Hematopoietic multipotent progenitor cell treated with erythropoietin and hydrocortisone succinate and interleukin-3 and kit ligand, for 17 days (in vitro differentiated cells): Measurements from ENCODE around the gene WDFY4.

Source experiments
- DNase-seq: peaks from one replicate; pipeline ENCODE4 v3.0.0-alpha.2; 2015; ENCODE audit warnings: low spot score

The WDFY4 gene

DNA sequence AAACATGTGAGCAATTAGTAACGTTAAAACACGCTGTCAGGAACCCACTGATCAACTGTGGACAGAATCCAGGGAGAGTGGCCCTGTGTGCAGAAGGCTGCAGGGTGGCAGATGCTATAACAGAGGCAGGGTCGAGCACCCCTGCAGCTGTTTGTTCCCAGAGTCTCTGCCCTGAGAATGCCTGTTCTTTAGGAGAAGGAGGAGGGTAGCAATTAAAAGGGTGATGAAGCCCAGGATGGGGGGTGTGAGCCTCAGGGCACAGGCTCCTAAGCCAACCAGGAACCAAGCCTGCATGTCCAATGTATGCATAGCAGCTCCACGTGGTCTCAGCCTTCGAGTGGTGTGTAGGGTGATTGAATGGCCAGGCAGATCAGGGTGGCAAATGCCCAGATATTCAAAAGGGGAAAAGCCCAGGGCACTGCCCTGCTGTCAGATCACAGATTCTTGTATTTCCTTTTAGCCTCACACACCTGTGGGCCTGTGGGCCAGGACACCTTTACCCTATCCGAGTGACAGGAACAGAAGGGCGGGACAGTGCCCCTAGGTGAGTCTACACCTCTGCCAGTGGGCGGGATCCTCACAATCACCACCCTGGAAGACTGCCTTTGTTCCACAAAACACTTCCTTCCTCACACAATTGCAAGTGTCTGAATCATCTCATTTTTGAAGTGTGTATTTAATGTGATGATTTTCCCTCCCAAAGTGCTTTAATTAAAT, 7.3 kb downstream of the WDFY4 start:
- no peak for DNase-seq

DNA sequence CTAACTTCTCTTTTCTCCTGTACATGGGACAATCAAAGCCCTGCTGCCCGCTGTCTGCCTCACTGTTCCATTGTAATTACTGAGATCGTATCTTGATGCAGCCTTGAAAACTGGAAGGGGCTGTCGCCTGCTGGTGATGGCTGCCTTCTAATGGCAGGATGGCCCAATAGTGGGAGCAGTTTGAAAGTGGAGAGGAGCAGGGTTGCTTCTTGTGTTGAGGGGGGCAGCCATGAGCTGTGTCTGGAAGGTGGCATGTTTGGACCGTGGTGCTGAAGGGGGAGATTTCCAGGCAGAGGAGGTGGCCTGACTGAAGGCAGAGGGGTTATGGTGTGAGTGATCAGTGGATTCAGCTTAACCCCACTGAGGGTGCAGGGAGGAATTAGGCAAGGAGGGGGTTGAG, 8.1 kb downstream of the WDFY4 start:
- no peak for DNase-seq

DNA sequence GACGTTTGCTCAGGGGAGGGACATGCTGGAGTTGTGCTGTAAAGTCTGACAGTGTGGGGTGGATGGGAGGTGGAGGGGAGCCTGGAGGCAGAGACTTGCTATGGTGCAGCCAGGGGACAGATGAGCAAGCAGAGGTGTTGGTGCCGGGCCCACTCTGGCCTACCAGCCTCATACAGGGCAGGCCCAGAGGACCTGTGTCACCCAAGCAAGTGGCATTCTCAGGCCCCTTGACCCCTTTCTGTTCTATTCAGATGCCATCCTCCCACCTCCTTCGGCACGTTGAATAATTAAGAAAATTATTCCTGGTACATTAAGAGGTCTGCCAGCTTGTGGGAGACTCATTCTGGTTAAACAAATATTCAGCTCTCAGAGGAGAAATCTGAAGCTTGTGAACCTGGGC, 8.5 kb downstream of the WDFY4 start:
- no peak for DNase-seq

DNA sequence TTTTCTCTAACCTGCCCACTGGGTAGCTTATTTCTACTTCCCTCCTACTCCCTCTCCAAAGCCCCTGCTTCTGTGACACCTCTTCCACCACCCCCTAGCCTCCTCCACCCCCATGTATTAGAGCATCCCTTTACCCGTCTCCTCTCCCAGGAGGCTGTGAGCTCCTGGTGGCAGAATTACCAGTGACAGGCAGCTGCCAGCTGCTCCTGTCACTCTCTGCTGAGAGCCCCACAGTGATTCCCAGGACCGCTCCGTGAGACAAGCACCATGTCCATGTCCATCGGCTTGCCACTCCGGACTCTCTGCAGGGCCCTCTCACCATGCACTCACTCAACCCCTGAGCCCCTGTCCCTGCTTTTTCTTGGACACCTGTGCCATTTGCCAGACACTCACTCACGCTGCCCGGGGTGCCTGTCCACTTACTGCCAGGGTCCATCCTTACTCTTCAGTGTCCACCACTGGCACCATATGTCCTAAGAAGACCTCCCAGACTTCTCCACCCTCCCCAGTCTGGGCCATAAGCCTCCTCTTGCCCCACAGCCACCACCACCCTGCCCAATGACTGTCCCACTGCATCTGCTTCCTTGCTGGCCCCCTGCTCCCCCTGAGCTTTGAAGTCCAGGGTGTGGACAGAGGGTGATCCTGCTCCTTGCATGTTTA, 9.8 kb downstream of the WDFY4 start:
- DNase-seq = no peak

DNA sequence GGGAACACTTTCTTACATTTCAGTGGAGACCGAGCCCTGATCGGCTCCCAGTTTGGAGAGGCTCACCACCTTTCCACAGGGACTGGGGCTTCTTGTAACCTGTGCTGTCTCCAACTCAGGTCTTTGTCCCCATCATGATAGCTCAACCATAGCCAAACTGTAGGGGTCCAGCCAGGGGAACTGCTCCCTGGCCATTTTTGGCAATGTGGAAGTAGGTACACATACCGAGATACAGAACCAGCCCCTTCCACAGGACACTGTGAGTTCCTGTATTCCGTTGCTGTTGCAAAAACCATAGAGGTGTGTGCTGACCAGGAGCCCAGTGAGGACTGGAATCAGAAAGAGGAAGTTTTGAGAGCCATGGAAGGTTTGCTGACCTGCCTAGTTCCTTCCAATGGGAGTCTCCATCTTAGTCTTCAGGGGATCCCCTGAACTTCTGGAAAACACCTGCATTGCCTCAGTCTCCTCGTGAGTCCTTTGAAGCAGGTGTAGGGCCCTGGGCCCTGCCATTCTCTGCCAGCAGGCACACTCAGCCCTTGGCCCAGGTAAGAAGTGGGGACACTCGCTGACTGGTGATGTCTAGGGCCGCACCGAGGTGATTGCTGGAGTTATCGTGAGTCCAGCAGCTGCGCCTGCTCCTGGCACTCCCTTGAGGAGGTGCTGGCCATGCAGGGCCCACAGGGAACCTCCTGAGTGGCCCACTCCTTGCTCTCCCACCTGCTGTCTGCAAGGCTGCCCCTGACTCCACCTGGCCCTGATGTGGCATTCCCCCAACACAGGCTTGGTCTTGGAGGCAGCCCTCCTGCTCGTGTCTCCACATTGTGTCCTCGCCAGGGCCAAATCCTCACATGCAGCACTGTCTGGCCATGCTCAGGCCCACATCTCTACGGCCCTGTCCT, 11.2 kb downstream of the WDFY4 start:
- no peak for DNase-seq

DNA sequence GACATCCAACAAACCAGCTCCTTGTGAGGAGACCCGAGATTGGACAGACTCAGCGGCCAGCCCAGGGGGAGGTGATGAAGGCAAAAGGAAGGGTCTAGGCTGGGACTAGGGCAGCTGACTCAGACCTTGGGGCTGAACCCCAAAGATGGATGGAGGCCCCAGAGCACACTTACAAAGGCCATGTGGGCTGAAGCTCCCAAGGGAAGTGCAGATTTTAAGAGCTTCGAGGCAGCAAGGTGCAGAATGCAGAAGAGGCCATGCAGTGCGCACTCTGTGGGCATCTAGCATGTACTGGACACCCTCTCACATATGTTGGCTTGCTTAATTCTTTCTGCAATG, 11.8 kb downstream of the WDFY4 start:
- no peak for DNase-seq

DNA sequence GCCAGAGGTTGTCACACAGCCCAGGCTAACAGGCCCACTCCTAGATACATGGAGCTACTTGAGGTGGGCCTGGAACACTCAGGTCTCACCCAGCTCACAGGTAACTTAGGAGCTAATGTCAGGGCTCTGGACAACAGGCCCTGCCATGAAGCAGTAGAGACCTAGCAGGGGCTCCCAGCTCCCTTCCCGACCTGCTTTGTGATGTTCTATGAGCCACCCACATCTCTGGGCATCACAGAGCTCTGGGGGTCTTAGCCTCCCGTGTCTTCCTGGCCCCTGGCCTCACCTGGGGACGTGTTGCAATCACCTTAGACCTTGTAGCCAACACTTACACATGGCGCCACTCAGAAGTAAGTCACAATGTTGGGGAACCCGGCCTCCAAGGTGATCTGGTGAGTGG, 12.4 kb downstream of the WDFY4 start:
- DNase-seq = no peak

DNA sequence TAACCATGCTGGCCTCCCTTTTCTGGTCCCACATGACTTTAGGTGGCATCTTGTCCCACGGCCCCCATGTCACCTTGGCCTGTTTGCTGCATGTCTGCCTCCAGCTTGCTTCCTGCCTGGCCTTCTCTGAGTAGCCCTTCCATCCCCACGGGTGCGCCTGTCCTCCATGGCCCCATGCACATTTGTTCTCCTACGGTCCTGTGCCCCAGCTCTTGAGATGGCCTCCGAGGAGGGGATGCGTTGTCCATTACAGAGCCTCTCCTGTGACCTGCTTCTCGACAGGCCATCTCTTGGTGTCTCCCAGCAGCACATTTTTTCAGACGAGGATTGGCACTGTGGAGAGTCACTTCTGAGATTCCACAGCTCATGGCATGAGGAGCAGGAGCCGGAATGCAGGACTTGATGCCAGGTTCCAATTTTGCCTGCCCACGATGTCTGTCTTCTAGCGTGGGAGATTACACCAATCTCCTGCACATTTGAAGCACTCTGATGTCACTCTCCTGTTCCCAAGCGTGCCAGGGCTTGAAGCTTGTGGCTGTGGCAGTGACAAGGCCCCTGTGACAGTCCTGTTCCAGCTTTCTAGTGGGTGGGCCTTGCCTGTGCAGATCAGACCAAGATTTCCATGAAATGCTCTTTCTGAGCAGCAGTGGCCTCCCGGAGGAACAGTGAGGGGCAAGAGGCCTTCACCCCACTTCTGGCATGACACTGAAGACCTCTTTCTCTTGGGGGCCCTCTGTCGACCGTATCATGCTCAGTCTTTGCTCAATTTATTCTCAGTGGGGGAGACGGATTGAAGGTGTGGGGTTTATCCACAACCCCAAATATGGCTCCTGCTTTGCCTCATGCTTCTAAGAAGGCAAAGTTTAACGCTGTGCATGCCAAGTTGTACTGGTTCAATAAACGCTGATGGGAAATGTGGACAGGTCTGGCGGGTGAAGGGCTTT, 13.4 kb downstream of the WDFY4 start:
- no peak for DNase-seq

DNA sequence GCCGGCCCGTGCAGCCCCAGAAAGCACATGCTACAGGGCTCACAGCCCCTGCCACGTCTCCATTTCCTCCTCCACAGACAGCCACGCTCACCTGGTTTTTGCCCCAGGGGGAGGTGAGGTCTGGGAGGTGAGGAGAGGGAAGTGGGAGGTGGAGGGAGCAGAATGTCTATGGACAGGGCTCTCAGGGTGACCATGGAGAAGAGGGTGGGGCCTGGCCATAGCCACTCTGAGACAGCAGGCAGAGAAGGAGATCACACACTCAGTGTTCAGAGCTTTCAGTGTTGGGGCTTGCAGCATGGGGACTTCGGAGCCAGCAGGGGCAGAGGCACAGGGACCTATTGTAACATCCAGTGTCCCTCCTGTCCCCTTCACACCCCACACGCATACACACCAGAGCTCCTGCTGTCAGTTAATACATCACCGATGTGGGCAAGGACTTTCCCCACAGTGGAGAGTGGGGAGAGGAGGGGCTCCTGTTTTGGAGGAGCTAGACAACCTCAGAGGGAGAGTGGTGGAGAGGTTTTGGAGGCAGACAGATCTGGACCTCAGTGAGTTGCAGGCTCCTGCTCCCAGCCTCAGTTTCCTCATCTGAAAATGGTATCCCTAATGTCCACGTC, 14.4 kb downstream of the WDFY4 start:
- DNase-seq = no peak

DNA sequence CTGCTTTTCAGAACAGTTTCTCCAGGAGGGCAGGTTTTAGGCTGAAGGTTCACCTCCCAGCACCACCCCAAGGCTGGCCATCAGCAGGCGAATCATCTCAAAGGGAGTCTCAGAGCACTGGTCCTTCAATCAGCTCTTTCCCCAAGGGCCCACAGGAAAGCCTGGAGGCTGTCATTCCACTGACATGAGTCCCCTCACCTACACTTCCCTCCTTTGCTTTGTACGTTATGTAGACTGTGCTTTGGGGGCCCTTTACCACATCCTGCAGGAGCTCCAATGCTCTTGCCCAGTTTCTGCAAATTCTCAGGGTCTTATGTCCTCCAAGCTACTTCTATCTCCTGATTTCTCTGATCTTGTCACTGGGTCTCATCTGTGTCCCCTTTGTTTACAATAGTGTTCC, 15.4 kb downstream of the WDFY4 start:
- no peak for DNase-seq

DNA sequence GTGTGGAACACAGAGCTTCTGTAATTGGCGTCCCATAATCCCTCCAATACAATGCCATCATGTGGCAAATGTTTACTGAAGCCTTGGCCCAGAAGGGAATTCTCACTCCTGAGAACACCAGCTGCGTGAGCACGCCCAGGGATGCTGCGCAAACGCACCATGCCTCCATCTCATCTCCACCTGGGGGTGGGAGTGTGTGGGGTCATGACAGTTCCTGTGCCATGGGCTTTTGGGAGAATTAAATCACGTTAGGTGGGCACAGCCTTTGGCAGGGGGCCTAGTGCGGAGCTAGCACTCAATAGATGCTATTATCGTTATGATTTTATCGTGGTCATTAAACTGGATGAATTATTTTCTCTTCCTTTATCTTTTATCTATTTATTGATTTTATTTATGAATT, 15.8 kb downstream of the WDFY4 start:
- DNase-seq = no peak

DNA sequence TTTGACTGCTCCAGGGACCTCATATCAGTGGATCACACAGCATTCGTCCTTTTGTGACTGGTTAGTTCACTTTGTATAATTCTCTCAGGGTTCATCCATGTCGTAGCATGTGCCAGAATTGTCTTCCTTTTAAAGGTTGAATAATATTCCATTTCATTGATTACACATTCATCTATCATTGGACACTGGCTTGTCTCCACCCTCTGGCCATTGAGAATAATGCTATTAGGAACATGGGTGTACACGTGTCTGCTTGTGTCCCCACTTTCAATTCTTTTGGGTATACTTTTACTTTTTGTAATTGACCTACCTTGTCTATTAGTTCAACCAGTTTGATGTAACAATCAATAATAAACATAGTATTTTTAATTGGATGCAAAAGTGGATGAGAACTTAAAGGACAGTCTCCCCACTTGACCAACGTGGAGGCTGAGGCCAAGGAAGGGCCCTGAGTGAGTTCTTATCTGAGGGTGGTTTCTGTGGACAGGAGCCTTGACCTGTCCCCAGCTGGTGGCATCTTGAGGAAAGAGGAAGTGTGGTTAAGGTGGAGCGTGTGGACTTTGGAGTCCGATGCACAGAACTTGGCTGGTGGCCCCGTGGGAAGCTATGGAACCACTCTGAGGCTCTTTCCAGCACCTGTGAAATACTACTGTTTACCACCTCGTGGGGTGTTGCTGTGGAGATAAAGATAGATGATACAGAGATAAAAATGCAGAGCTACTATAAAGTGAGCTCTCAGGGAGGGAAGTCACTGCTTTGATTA, 16.6 kb downstream of the WDFY4 start:
- no peak for DNase-seq

DNA sequence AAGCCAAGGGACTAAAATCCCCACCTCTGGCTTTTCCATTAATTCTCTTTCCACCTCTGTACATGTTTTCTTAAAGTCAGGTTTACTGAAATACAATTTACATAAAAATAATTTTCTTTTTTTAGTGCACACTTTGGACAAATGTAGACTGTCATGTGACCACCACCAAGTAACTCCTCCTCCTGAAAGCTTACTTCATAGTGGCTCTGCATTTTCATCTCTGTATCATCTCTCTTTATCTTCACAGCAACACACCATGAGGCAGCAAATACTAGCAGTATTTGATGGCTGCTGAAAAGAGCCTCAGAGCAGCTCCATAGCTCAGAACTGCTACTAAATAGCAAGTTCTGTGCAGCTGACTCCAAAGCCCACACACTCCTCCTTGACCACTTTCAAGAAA, 17.3 kb downstream of the WDFY4 start:
- no peak for DNase-seq

DNA sequence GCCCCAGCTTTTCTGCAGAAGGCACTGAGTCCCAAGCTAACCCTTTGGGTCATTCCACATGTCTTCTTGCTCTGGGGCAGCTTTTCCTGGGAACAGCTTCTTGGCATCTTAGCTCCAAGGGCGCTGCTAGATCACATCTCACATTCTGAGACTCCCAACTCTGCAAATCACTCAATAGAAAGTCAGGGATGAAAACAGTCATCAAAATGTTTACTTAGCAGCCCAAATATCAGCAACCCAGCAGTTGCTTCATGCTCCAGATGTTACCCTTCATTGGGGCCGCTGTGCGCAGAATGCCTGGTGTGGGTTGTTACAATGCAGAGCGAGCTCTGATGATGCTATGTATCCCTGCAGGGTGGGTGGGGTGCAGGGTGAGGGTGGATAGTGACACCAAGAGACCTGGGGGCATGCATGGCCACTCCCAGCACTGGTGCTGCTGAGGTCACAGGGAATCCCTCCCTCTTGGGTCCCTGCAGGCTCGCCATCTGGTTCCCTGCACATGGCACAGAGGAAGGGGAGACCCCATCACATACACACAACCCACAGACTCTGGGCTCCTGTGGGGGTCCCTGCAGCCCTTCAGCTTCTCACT, 19.0 kb downstream of the WDFY4 start:
- no peak for DNase-seq

DNA sequence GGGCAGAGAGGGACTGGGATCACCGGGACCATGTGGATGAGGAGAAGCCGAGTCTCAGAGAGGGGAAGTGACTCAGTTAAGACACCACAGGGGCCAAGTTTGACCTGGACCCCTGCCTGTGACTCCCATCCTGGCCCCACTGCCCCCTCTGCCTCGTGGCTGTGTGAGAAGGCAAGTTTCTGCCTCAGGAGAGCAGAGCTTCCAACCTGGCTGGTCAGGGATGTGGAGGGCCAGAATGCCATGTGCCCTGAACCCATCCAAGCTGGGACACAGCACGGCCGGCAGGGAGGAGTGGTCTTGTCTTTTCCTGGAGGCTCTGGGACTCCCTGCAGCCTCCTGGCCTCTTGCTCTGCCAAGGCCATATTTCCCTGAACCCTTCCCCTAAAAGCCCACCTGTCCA, 19.5 kb downstream of the WDFY4 start:
- DNase-seq = no peak

DNA sequence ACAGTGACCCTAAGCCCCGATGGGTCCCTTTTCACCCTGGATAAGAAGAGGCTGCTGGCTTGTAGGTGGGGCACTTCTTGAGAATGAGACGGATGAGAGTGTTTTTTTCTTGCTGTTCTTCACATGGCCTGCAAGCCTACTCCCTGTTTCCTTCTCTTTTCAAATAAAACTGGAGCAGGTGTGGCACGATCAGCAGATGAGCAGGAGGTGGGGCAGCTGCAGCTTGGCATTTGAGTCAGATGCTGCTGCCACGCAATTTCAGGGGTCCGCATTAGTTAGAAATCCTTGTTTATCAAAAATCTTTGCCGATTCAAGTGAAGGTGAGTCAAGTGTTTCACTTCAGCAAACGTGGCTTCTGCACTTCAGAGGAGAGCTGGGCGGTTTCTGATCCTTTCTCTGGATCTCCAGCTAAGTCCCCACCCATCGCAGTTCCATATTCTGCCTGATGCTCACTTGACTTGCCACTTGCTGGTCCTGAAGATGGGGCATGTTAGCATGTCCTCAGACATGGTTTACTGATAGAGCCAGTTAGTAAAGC, 20.8 kb downstream of the WDFY4 start:
- no peak for DNase-seq

DNA sequence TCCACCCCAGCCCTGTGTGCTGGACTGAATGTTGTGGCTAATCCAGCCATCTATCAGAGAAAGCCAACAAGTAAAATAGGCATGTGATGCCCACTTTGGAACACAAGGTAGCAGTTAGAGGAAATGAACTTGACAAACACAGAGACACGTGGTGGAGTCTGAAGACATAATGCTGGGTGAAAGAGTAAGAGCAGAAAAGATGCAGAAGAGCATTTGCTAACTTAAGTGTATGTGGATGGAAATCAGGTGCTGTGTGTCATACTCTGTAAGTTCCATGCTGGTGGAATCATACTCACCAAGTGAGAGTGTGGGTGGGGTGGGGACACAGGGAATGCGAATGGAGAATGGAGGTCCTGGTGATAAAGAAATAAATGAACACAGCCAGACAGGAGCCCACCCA, 22.8 kb downstream of the WDFY4 start:
- no peak for DNase-seq

DNA sequence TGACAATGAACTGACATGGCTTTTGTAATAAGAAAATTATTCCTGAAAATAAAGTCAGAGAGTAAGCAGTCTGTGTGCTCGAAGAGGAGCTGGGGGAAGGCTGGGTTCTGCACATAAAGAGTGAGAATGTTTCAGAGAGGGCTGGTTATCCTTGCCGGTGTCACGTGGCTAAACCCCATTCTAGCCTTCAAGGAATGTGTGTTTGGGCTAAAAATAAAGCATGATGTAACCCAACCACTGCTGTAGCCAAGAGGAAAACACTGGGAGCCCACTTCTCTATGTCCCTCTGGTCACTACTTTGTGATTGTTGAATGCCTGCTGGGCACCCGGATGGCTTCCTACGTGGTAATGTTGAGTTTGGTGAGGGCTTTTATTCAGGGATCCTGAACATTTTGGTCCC, 23.5 kb downstream of the WDFY4 start:
- DNase-seq = no peak

DNA sequence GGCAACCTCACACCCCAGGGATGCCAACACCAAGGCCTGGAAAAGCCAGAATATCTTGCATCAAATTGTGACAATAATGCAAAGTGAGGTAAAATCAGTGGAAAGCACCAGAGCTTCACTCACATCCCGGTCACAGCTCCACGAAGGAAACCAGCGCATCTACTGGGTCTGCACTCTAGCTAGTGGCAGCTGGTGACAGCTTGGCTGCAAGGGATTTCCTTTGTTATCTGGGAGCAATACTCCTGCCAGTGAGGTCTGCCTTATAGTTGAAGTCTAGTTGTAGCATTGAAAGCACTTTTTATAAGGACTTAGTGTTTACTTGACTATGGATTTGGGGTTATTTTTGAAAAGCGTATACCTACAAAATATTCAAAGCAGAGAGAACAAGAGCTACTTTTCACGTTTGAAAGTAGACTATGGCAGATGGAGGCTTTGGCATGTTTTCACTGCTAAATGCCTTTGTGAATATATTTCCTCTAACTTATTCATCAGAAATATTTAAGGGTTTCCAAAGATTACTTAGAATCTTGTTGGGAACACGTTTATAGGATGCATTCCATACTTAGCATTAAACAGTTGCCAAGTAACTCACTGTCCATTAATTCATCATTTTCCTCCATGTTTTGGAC, 26.1 kb downstream of the WDFY4 start:
- no peak for DNase-seq

DNA sequence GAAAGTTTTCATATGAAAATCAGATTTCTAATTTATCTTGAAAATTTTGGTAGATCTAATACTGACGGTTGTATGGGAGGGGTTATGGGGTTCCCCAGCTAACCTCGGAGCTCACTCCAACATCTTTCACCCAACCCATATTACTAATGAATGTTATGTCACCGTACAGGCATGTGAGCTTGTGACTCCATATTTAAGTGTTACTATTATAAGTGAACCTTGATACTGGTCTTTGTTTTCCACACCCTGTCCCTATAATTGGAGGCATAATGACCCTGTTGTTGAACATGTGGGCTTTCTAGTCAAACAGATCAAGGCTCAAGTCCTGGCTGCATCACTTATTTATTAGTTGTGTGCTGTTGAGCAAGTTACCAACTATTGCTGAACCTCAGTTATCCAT, 27.2 kb downstream of the WDFY4 start:
- no peak for DNase-seq
